ENCODE results near the gene UCP2.

Gene UCP2

DNA sequence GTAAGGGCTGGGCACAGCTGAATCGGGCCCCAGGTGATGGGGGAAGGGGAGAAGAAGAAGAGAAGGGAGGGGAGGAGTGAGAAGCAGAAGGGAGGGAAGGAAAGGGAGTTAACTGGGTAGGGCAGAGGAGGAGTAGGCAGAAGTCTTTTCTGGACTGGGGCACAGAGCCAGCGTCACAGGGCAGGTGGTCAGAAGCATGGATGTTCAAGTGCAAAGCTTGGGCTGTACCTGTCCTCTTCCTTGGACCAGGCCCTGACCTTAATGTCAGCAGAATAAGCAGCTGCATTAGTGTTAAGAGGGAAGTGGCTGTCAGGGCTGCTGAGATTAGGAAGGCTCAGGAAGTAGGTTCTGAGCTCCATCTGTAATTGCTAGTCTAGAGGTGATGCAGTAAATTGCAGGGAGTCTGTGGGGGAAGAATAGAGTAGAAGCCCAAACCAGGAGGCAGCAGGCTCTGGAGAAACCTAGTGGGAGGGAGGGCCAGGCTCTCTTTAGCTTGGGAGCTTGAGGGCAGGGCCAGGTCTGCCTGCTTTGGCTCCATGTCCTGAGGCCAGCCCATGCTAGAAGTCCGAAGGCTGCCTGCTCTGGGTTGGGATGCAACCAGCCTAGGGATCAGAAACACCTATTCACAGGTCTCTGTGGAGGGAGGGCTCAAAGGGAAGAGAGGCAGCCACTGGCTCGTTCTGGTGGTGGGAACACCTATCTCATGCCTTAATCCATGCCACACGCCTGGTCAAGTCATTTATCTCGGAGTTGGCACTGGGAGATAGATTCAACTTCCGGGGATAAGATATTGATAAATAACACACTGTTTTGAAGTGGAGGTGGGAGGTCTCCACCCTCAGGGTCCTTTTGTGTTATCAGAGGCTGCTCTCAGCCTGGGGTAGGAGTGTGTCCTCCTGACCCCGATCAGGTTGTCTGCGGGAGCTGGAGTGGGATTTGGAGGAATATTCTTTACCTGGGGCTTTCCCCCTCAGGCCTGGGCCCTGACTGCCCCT is 28.0 kb upstream of the UCP2 start:
- DNase-seq, result no peak

DNA sequence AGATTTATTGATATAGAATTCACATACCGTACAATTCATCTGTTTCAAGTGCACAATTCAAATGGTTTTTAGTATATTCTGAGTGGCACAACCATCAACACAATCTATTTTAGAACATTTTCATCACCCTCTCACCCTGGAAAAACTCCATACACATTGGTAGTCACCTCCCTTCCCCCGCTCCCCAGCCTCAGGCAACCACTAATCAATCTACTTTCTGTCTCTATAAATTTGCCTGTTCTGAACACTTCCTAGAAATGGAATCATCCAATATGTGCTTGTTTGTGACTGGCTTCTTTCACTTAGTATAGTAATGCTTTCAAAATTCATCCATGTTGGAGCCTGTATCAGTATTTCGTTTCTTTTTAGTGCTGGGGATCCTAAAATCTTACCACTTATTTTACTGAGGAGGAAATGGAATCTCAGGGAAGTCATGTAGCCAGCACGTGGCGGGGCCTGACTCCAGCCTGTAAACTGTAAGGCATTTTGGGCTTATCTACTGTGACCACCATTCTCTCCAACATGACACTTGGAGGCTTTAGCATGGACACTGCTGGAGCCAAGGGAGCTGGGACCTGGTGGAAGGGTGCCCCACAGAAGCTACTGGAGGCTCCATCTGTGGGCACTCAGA is 27.1 kb upstream of the UCP2 start:
- DNase-seq, result no peak

DNA sequence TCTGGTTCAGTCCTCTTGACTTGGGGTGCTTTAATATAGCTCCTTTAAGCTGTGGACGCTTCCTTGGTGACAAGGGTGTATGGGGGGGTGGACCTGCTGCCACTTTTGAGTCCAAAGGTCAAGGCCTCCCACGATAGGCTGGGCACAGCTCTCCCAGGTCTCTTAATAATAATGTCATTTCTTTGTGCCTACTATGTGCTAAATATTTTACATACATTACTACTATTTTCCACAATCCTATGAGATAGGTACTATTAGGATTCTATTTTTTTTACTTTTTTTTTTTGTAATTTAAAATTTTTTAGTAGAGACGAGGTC is 26.5 kb upstream of the UCP2 start:
- no peak for DNase-seq

DNA sequence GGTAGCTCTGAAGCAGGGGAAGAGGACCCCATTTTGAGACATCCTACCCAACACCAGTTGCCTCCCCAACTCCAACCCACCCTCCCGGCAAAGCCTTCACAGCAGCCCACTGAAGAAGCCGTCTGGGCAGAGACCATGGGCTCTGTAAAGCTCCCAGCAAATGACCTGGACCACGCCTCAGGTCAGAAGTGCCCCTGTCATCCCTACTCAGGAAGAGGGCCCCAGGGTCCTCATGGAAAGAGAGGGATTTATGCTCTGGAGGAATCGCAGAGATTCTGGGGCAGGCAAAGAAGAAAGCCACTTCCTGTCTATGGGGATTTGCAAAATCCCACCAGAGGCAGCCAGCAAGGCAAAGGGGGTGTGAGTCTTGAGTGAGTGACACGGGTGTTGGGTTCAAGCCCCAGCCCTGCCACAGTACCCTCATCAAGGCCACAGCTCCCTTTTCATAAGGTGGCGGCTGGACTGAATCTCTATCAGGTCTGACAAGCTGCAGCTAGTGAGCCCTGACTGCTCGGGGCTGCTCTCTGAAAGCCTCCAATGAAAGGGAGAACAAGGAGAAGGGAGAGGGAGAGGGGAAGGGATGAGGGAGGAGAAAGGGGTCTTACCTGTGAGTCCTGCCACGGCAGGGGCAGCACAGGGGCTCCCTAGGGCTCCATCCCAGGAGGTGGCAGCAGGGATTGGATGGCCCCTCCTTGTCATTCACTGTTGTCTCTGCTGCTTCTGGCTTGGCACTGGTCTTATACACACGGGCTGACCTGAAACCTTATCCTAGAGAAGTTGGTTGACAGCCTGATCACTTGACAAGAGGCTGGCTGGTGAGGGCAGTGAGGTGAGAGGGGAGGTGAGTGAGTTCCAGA is 26.0 kb upstream of the UCP2 start, which contains the start of gene UCP3:
UCP3 (minus strand) TSS at position 713 of the 857 bp plus-strand sequence. CDS start 2,043 bp downstream, outside the sequence.
- no peak for DNase-seq

DNA sequence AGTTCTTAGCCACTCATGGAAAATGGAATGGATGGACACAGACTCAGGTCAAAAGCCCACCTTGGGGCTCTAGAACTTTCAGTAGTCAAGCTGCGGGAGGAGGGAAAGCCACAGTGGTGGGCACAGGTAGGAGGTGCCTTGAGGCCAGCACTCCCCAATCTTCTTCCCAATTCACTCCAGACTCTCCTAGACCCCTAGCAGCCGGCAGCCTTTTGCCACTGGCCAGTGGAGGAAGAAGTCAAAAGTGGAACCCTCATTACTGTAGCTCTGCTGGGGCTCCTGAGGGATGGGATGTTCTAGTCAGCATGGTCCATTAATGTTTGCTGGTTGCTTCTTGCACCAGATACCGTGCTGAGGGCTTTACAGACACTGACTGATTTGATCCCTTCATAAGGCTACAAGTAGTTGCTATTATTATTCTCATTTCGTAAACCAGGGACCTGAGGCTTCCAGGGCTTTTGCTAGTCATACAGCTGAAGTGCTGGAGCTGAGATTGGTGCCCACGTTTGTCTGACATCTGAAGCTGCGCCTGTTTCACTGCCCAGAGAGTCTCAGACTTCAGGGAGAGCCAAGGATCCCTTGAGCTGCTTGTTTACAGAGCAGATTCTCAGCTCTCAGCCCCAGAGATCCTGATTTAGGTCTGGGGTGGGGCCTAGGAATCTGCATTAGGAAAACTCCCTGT is 25.2 kb upstream of the UCP2 start:
- DNase-seq, result no peak

DNA sequence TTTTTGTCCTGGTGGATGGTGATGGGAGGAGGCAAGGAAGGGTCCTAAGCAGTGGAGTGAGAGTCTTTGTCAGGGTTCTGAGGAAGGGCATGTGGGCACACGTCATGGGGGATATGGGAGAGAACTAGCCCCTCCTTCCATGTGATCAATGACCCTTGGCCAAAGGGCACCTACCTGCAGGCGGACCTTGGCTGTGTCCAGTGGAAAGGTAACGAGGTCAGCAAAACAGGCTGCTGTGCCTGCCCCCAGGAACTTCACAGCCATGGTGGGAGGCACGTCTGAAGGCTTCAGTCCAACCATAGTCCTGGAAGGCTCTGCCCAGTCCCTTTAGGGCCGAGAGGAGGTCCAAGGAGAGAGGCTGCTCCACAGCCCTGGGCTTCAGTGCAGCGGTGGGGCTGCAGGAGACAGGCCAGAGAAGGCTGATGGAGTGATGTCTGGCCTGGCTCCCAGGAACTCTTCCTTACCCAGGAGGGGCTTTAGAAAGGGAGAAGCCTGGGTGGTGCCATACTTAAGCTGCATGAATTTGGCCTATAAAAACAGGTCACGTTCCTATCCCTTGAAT is 24.2 kb upstream of the UCP2 start:
- DNase-seq, result no peak

DNA sequence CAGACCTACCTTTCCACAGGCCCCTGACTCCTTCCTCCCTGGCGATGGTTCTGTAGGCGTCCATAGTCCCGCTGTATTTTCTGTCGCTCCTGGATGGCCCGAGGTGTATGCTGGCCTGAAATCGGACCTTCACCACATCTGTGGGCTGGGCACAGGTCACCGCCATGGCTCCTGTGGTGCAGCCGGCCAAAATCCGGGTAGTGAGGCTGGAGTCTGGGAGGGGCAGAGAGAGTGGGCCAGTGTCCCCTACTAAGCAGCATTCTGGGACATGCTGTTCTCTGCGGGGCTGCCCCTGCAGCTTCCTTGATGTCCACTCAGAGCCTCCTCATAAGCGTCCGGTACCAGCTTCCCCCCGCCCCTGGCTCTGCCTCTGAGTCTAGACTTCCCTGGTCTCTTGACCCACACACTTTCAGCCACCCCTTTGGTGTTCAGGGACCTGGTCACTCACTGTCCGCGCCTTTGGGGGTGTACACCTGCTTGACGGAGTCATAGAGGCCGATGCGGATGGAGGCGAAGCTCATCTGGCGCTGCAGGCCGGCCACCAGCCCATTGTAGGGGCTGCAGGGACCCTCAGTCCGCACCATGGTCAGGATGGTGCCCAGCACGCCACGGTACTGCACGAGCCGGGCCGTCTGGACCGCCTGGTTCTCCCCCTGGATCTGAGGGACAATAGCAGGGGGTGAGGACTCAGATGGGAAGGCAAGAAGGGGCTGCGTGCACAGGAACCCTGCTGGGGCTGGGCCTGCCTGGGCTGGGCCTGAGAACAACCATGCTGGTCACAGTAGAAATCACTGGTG is 23.3 kb upstream of the UCP2 start:
- DNase-seq, result no peak

DNA sequence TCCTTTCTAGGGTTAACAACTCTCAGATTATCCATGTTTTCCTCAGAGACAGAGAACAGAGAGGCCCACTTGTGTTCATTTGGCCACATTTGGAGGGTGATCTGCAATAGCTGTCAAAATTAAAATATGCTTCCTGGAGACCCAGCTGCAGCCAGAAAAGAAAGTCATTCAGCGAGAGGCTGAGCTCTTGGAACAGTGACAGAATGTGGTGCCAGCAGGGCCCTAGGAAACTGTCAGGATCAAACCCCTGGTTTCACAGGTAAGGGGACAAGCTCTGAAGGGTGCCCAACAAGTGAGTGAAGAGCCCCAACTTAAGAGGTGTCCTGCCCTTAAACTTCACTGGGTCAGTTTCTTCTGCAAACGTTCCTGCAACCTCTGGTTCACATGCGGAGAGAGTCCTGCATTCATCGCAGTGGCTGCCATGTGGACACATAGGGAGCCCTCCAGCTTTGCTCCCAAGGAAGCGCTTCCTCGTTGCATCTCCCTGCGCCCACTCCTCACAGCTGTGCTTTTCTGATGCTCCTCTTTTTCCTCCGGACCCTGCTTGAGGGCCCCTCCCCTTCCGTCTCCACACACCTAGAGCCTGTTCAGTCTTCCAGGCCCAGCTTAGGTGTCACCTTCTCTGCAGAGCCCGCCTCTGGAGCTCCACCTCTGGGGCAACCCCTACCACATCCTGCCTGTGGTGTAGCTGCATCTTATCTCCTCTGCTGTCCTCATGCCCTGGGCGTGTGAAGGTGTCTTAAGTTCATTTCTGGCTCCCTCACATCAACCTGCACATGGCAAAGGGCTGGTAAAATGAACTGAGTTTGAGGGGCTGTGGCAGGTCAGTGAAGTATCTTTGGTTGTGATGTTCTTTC is 22.3 kb upstream of the UCP2 start:
- DNase-seq, result no peak

DNA sequence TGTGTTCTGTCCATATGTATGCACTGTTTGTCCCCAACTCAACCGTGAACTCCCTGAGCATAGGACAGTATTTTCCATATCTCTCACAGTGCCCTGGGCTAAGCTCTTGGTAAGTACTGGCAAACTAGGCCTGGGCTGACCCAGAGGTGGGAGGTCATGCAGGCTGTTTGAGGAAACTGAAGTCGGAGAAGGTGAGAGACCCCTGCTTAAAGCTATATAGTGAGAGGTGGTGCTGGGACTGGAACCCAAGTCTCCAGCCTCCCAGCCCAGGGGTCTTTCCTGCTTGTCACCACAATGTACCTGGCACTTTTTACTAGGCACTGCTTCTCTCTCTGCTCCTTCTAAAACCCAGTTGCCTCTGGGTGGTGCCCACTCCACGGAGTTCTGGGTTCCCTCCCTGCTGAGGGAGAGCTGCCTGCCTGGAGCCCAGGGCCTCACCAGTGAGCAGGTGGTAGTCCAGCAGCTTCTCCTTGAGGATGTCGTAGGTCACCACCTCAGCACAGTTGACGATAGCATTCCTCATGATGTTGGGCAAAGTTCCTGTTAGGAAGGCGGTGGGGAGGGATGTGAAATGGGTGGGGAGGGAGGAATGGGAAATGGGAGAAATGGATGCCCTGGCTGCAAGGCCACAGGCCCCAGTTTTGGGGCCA is 21.5 kb upstream of the UCP2 start:
- DNase-seq, result no peak

DNA sequence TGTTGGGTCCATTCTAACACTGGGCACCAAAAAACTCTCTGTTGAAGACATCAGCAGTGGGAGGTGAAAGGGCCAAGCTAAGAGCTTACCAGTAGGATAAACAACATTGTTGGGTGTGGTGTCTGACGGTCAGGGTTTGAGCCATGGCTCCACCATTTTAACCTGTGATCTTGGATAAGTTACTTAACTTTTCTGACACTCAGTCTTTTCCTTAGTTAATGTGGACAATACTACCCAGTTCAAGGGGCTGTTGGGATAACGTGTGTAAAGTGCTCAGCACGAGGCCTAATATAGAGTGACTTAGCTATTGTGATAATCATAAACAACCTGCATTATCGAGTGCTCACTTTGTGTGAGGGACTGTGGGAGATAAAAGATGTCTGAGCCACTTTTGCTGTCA is 20.2 kb upstream of the UCP2 start:
- no peak for DNase-seq

DNA sequence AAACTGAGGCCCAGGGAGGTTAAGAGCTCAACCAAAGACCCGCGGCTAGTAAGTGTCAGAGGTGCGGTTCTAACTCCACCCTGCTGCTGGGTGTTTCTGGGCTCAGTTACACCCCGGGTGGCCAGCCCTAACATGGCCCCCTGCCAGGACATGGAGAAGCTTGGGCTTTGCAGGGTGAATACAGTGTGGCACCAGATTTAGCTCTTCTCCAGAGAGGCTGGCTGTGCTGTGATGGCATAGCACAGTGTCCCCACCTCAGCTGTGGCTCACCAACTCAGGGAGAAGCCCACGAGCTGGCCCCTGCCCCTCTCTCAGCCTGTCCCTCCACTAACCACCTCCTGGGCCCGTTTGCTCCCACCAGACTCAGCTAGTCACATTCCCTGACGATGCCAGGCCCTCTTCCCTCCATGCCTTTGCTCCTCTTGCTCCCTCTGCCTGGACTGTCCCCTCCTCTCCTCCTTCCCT is 19.2 kb upstream of the UCP2 start:
- no peak for DNase-seq

DNA sequence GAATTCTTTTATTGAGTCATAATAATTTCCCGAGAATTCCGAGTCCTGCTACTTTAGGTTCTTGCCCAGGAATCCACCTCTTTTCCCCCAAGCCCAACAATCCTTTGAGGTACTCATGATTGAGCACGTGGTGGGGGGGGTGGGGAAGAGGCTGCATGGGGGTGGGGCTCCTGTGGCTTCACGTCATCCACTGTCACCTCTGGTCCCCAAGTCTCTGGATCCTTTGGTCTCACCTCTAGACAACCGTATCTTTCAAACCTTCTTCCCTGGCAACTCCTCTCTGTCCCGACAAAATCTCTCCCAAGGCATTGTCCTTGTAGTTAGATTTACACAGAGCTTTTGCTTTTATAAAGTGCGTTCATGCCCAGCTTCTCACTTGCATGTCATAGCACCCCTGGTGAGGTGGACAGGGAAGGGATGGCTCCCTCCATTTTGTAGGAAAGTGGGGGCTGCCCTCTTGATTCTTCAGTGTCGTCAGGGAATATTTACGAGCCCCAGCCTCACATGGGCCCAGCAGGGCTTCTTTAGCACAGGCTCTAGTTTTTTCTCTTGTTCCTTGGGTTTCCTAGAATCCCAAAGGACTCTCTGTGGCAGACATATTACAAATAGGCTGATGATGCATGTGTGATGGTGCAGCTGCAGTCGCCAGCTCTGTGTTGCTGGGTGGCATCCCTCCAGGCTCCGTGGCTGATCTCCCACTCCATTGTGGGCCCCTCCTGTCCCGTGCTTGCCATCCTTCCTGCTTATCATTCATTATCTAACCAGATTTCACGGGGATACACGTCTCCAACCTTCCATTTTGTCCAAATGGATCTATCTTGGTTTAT is 17.9 kb upstream of the UCP2 start:
- no peak for DNase-seq

DNA sequence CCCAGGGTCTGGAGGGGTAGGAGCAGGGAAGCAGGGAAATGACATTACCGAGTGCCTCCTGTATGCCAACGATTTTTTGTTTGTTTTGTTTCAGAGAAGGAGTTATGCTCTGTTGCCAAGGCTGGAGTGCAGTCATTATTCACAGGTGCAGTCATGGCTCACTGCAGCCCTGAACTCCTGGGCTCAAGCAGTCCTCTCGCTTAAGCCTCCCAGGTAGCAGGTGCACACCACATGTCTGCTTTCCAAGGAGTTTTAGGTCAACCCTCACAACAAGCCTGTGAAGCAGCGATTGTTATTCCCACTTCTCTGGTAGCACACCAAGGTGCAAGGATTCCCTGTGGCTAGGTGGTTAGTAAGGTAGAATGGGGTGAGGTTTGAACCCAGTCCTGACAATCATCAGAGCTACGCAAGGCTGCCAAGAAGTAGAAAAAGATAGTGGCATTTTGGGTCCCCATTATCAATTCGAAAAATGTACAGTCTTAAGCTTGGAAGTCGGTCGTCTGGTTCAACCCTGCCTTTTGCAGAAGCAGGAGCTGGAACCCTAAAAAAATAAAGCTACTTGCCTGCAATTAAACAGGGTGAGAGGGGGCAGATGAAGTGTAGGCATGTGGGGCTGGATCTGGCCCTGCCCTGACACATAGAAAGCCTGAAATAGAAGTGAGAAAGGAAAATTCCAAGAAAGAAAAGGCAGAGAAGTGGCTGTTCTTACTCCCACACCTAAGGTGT is 17.1 kb upstream of the UCP2 start:
- no peak for DNase-seq

DNA sequence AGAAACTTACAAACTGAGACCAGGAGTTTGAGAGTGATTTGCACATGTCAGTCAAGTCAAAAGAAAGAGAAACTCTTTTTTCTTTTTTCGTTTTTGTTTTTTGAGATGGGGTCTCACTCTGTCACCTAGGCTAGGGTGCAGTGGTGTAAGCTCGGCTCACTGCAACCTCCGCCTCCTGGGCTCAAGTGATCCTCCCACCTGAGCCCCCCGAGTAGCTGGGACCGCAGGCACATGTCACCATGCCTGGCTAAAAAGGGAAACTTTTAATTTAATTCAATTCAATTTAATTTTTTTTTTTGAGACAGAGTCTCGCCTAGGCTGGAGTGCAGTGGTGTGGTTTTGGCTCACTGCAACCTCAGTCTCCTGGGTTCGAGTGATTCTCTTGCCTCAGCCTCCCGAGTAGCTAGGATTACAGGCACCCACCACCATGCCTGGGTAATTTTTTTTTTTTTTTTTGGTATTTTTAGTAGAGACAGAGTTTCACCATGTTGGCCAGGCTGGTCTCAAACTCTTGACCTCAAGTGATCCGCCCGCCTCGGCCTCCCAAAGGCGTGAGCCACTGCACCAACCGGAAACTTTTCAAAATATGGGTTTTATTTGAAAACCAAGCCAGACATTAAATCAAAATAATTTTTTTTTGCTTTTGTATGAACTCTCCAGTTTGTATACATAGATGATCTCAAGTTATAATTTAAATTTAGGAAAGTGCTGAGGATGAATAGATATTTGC is 16.4 kb upstream of the UCP2 start:
- no peak for DNase-seq

DNA sequence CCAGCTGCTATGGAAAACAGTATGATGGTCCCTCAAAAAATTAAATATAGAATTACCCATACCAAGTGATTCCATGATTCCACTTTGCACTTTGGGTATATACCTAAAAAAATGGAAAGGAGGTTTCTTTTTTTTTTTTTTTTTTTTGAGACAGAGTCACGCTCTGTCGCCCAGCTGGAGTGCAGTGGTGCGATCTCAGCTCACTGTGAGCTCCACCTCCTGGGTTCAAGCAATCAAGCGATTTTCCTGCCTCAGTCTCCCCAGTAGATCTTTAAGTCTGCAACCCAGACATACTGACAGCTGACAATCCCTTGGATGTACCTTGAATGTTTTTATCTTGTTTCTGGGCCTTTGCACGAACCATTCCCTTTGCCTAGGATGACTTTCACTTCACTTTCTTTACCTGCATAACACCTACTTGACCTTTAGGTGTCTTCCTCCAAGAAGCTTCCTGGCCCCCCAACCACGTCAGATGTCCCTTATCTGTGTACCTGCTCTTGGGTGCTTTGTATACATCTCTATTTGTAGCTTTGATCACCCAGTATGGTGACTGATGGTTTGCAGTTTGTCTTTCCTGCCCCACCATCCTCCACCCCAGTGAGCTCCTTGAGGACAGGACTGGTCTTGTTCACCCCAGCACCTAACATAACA is 14.6 kb upstream of the UCP2 start:
- DNase-seq, result no peak

DNA sequence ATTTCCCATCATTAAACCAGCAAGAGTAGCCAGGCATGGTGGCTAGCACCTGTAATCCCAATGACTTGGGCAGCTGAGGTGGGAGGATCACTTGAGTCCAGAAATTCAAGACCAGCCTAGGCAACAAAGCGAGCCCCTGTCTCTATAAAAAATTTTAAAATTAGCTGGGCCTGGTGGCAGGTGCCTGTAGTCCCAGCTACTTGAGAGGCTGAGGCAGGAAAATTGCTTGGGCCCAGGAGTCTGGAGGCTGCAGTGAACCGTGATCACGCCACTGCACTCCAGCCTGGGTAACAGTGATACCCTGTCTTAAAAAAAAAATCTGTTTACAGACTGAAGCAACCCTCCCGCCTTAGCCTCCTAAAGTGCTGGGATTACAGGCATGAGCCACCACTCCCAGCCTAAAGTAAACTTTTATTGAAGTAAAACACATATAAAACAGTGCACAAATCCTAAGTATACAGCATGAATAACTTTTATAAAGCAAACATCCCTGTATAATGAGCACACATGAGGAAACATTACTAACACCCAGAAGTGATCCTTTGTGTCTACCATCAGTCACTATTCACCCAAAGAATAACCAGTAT is 13.6 kb upstream of the UCP2 start:
- DNase-seq, result no peak

Data from fibroblast of skin of back (primary cell).